Measurements from ENCODE around the gene MUSTN1.

MUSTN1 gene

GRCh38 chr3:52795298-52795900 lies 39.4 kb downstream of the MUSTN1 start:
- 89 to 91% methylated on average over 9 of the region's 9 CpGs for WGBS, 2 experiments
- Histone ChIP-seq H3K27ac (ENCODE audit: insufficient read depth, low read depth, low read length, poor library complexity, severe bottlenecking) (no peak overlapping the region), H3K4me1 (ENCODE audit: control insufficient read depth, insufficient read depth, low read length) (peaks cover 14% of the 10 kb centered on the region), H3K9me3 (ENCODE audit: control insufficient read depth, low read length) (no peaks in the 10 kb centered on the region), H3K36me3 (ENCODE audit: control insufficient read depth, insufficient read depth, low read length) (no peaks in the 10 kb centered on the region), H3K4me3 (ENCODE audit: insufficient read depth, low read depth, low read length) (no peak overlapping the region), H3K27me3 (ENCODE audit: control insufficient read depth, insufficient read depth, low read length, poor library complexity, severe bottlenecking) (no peaks in the 10 kb centered on the region)

GRCh38 chr3:52794612-52795099 lies 40.2 kb downstream of the MUSTN1 start, which contains the start of gene ITIH3:
Gene ITIH3, plus strand, starts transcription at chr3:52794796. Its CDS starts 8 bp downstream, at chr3:52794804.
- H3K4me3 ChIP-seq (ENCODE audit: insufficient read depth, low read depth, low read length), result no peak within 1 kb of the TSS
- peaks cover 14% of the 10 kb centered on the region for H3K4me1 ChIP-seq (ENCODE audit: control insufficient read depth, insufficient read depth, low read length)
- no peaks in the 10 kb centered on the region for H3K9me3 ChIP-seq (ENCODE audit: control insufficient read depth, low read length)
- no peak within 1 kb of the TSS for H3K27ac ChIP-seq (ENCODE audit: insufficient read depth, low read depth, low read length, poor library complexity, severe bottlenecking)
- 84 to 85% methylated on average over 10 of the region's 10 CpGs for WGBS, 2 experiments
- no peaks in the 10 kb centered on the region for H3K36me3 ChIP-seq (ENCODE audit: control insufficient read depth, insufficient read depth, low read length)
- H3K27me3 ChIP-seq (ENCODE audit: control insufficient read depth, insufficient read depth, low read length, poor library complexity, severe bottlenecking), result no peaks in the 10 kb centered on the region

- WGBS, 2 experiments, result 86 to 88% methylated on average over 9 of the region's 9 CpGs
- Histone ChIP-seq H3K4me1 (ENCODE audit: control insufficient read depth, insufficient read depth, low read length) (peaks cover 14% of the 10 kb centered on the region), H3K27ac (ENCODE audit: insufficient read depth, low read depth, low read length, poor library complexity, severe bottlenecking) (no peak overlapping the region)
Observed at GRCh38 chr3:52793702-52794611, 40.9 kb downstream of the MUSTN1 start.

GRCh38 chr3:52792961-52793695 lies 41.7 kb downstream of the MUSTN1 start:
- Histone ChIP-seq H3K27ac (ENCODE audit: insufficient read depth, low read depth, low read length, poor library complexity, severe bottlenecking) (no peak overlapping the region), H3K4me1 (ENCODE audit: control insufficient read depth, insufficient read depth, low read length) (peaks cover 14% of the 10 kb centered on the region), H3K27me3 (ENCODE audit: control insufficient read depth, insufficient read depth, low read length, poor library complexity, severe bottlenecking) (no peaks in the 10 kb centered on the region), H3K36me3 (ENCODE audit: control insufficient read depth, insufficient read depth, low read length) (no peaks in the 10 kb centered on the region), H3K4me3 (ENCODE audit: insufficient read depth, low read depth, low read length) (no peak overlapping the region), H3K9me3 (ENCODE audit: control insufficient read depth, low read length) (no peaks in the 10 kb centered on the region)
- WGBS, 2 experiments, result 85 to 91% methylated on average over 18 of the region's 18 CpGs

More at GRCh38 chr3:52793702-52794611, 40.9 kb downstream of the MUSTN1 start:
- Histone ChIP-seq H3K27me3 (ENCODE audit: control insufficient read depth, insufficient read depth, low read length, poor library complexity, severe bottlenecking) (no peaks in the 10 kb centered on the region), H3K36me3 (ENCODE audit: control insufficient read depth, insufficient read depth, low read length) (no peaks in the 10 kb centered on the region), H3K4me3 (ENCODE audit: insufficient read depth, low read depth, low read length) (no peak overlapping the region), H3K9me3 (ENCODE audit: control insufficient read depth, low read length) (no peaks in the 10 kb centered on the region)

- Histone ChIP-seq H3K36me3 (ENCODE audit: control insufficient read depth, insufficient read depth, low read length) (no peaks in the 10 kb centered on the region), H3K27ac (ENCODE audit: insufficient read depth, low read depth, low read length, poor library complexity, severe bottlenecking) (no peak overlapping the region), H3K9me3 (ENCODE audit: control insufficient read depth, low read length) (no peaks in the 10 kb centered on the region), H3K4me3 (ENCODE audit: insufficient read depth, low read depth, low read length) (no peak overlapping the region), H3K4me1 (ENCODE audit: control insufficient read depth, insufficient read depth, low read length) (peaks cover 14% of the 10 kb centered on the region), H3K27me3 (ENCODE audit: control insufficient read depth, insufficient read depth, low read length, poor library complexity, severe bottlenecking) (no peaks in the 10 kb centered on the region)
- WGBS, 2 experiments, result 79 to 84% methylated on average over 7 of the region's 7 CpGs
Observed at GRCh38 chr3:52792413-52792812, 42.4 kb downstream of the MUSTN1 start.

GRCh38 chr3:52791928-52792327 lies 42.9 kb downstream of the MUSTN1 start:
- Histone ChIP-seq H3K36me3 (ENCODE audit: control insufficient read depth, insufficient read depth, low read length) (no peaks in the 10 kb centered on the region), H3K4me3 (ENCODE audit: insufficient read depth, low read depth, low read length) (no peak overlapping the region), H3K27me3 (ENCODE audit: control insufficient read depth, insufficient read depth, low read length, poor library complexity, severe bottlenecking) (no peaks in the 10 kb centered on the region), H3K4me1 (ENCODE audit: control insufficient read depth, insufficient read depth, low read length) (peaks cover 14% of the 10 kb centered on the region), H3K9me3 (ENCODE audit: control insufficient read depth, low read length) (no peaks in the 10 kb centered on the region), H3K27ac (ENCODE audit: insufficient read depth, low read depth, low read length, poor library complexity, severe bottlenecking) (no peak overlapping the region)
- WGBS, 2 experiments, result 87 to 94% methylated on average over 4 of the region's 4 CpGs

GRCh38 chr3:52791366-52791765 lies 43.5 kb downstream of the MUSTN1 start:
- H3K4me3 ChIP-seq (ENCODE audit: insufficient read depth, low read depth, low read length), result no peak overlapping the region
- 91 to 92% methylated on average over 12 of the region's 12 CpGs for WGBS, 2 experiments
- no peaks in the 10 kb centered on the region for H3K36me3 ChIP-seq (ENCODE audit: control insufficient read depth, insufficient read depth, low read length)
- H3K27ac ChIP-seq (ENCODE audit: insufficient read depth, low read depth, low read length, poor library complexity, severe bottlenecking), result no peak overlapping the region
- H3K9me3 ChIP-seq (ENCODE audit: control insufficient read depth, low read length), result no peaks in the 10 kb centered on the region
- H3K4me1 ChIP-seq (ENCODE audit: control insufficient read depth, insufficient read depth, low read length), result peaks cover 14% of the 10 kb centered on the region
- no peaks in the 10 kb centered on the region for H3K27me3 ChIP-seq (ENCODE audit: control insufficient read depth, insufficient read depth, low read length, poor library complexity, severe bottlenecking)

GRCh38 chr3:52790741-52791140 lies 44.1 kb downstream of the MUSTN1 start:
- Histone ChIP-seq H3K4me1 (ENCODE audit: control insufficient read depth, insufficient read depth, low read length) (peaks cover 14% of the 10 kb centered on the region), H3K9me3 (ENCODE audit: control insufficient read depth, low read length) (no peaks in the 10 kb centered on the region), H3K27me3 (ENCODE audit: control insufficient read depth, insufficient read depth, low read length, poor library complexity, severe bottlenecking) (no peaks in the 10 kb centered on the region), H3K4me3 (ENCODE audit: insufficient read depth, low read depth, low read length) (no peak overlapping the region), H3K27ac (ENCODE audit: insufficient read depth, low read depth, low read length, poor library complexity, severe bottlenecking) (no peak overlapping the region), H3K36me3 (ENCODE audit: control insufficient read depth, insufficient read depth, low read length) (no peaks in the 10 kb centered on the region)
- WGBS, 2 experiments, result 93 to 94% methylated on average over 13 of the region's 13 CpGs

GRCh38 chr3:52790337-52790736 lies 44.5 kb downstream of the MUSTN1 start:
- Histone ChIP-seq H3K27ac (ENCODE audit: insufficient read depth, low read depth, low read length, poor library complexity, severe bottlenecking) (no peak overlapping the region), H3K4me3 (ENCODE audit: insufficient read depth, low read depth, low read length) (no peak overlapping the region), H3K4me1 (ENCODE audit: control insufficient read depth, insufficient read depth, low read length) (peaks cover 14% of the 10 kb centered on the region), H3K27me3 (ENCODE audit: control insufficient read depth, insufficient read depth, low read length, poor library complexity, severe bottlenecking) (no peaks in the 10 kb centered on the region), H3K9me3 (ENCODE audit: control insufficient read depth, low read length) (no peaks in the 10 kb centered on the region), H3K36me3 (ENCODE audit: control insufficient read depth, insufficient read depth, low read length) (no peaks in the 10 kb centered on the region)
- 92 to 94% methylated on average over 7 of the region's 7 CpGs for WGBS, 2 experiments

GRCh38 chr3:52789746-52790040 lies 45.1 kb downstream of the MUSTN1 start:
- Histone ChIP-seq H3K4me3 (ENCODE audit: insufficient read depth, low read depth, low read length) (no peak overlapping the region), H3K9me3 (ENCODE audit: control insufficient read depth, low read length) (no peaks in the 10 kb centered on the region), H3K27me3 (ENCODE audit: control insufficient read depth, insufficient read depth, low read length, poor library complexity, severe bottlenecking) (no peaks in the 10 kb centered on the region), H3K36me3 (ENCODE audit: control insufficient read depth, insufficient read depth, low read length) (no peaks in the 10 kb centered on the region), H3K4me1 (ENCODE audit: control insufficient read depth, insufficient read depth, low read length) (peaks cover 13% of the 10 kb centered on the region), H3K27ac (ENCODE audit: insufficient read depth, low read depth, low read length, poor library complexity, severe bottlenecking) (no peak overlapping the region)
- WGBS, 2 experiments, result 91% methylated on average over 6 of the region's 6 CpGs

Data from ectodermal cell (in vitro differentiated cells).